HG02981 (cell line): ENCODE results near the gene FHOD3.
"Not testable (repeated sequence)": the region's sequence is repeated elsewhere in the genome, so short reads cannot be mapped to it uniquely, and the experiment has no call there.

ENCODE experiments used
- ATAC-seq: cut with Tn5 transposase; IDR thresholded peaks from one replicate; pipeline ENCODE4 v1.9.1; 2021; ENCODE audit warnings: mild to moderate bottlenecking, moderate library complexity; ENCODE audit not compliant: unreplicated experiment

Gene FHOD3

GRCh38 chr18:36719630-36720029, 422.1 kb downstream of the FHOD3 start:
- no peak for ATAC-seq

GRCh38 chr18:36721351-36721750, 423.8 kb downstream of the FHOD3 start:
- ATAC-seq = not testable (repeated sequence)

DNA sequence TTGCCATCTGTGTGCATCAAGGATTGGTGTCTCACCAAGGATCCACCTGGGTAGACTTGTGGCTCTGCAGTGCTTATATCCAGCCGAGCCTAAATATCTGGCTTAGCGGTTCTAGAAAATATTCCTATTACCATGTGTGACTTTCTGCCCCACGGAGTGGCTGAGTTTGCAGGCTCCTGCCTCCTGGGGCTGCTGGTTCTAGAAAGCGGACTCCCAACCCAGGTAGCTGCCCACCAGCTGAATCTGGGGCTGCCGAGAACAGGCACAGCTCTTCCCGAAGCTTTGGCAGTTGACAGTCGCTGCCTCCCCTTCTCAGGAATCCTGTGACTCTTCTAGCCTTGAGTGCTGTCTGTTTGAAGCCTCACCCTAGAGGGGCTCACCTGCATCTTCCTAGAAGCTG, 426.7 kb downstream of the FHOD3 start:
- ATAC-seq = no peak

DNA sequence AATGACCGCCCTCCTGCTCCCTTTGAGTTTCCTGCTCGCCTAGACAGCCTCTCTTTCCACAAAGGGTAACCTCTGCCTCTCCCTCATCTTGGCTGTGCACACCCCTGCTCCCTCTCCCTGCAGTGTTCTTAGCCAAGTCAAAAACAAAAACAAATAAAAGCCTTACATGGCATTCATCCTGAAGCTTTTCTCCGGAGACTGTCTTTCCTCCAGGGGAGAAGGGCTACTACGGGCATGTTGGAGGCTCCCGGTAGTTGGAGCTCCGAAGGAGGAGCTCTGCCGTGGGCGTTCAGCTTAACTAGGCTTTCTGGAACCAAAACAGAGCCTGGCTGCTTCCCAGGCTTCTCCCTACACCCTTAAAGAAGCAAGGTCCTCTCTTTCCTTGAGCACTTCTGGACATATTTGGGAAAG, 427.1 kb downstream of the FHOD3 start:
- ATAC-seq = no peak

DNA sequence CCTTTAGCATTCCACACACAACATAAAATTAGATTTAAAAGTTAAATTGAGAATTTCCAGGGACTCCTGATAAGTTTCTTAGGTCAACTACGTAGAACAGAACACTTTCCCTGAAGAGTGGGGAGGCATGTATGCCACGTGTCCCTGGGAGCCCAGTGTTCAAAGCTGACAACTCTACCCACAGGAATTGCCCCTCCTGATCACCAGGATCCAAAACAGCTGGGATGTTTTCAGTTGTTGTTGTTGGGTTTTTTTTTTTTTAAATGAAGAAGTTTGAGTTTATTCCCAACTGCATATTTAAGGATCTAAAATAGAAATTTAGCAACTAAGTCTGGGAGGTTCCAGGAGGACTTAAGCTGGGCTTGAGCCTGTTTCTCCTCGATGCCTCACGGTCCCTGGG, 430.8 kb downstream of the FHOD3 start:
- no peak for ATAC-seq

- no peak for ATAC-seq
Observed at GRCh38 chr18:36729197-36729596, 431.7 kb downstream of the FHOD3 start.

DNA sequence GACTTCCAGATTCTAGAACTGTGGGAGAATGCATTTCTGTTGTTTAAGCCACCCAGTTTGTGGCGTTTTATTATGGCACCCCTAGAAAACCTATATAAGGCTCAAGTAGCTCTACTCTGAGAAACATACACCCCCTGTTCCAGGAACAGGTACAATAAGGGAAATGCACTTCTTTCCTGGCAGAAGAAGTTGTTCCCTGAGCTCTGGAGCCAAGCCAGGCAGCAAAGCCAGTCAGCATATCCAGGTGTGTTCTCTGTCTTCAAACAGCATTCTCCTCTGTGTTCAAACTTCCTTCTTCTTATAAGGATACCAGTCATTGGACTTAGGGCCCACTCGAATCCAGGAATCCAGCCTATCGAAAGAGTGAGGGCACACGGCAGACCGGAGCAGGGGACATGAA, 434.8 kb downstream of the FHOD3 start:
- ATAC-seq = no peak

- no peak for ATAC-seq
Observed at GRCh38 chr18:36733150-36733549, 435.6 kb downstream of the FHOD3 start.

DNA sequence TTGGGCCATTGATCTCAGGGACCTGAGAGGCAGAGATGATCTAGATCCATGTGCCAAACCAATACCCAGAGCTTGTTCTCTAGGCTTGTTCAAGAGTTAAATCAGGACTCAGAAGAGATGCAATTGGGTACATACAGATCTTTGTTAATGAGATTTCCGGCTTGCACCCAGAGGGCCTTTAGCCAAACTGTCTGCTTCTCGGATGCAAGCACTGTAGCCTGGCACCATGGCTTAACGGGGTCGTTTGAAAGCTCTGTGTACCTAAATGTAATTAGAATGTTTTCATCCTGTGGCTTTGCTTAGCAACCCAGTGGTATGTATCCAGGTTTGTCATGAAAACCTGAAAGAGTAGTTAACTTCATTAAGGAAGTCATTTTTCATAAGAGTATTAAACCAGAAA, 437.1 kb downstream of the FHOD3 start:
- no peak for ATAC-seq

- ATAC-seq = no peak
Observed at GRCh38 chr18:36735130-36735529, 437.6 kb downstream of the FHOD3 start.

- ATAC-seq = no peak
Observed at GRCh38 chr18:36736094-36736493, 438.6 kb downstream of the FHOD3 start.

- ATAC-seq = no peak
Observed at GRCh38 chr18:36737316-36737715, 439.8 kb downstream of the FHOD3 start.

DNA sequence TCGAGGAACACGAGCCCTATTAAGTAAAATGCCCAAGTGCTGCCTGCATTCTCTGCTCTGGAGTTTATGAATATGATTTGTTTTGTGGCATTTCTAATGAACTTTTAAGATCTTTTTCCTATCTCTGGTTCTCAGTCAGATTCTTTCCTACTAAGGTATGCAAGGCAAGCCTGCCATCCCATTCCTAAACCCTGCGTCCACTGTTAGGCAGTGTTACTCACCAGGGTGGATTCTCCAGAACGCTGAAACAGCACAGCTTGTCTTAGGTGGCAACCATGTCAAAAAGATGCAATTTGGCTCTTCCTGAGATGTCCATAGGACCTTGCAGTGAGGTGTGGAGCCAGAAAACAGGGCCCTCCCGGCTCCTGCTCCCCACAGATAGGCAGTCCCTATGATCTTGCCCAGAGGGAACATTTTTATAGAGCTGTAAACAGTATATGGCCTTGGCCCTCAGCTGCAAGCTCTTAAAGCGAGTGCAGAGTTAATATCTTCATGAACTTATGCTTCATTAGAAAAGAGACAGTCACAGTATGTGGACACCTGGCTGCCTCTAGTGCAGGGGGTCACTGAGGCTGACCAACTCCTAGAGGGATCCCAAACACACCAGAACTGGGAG, 446.9 kb downstream of the FHOD3 start:
- ATAC-seq = no peak

- no peak for ATAC-seq
Observed at GRCh38 chr18:36745219-36745975, 447.9 kb downstream of the FHOD3 start.

DNA sequence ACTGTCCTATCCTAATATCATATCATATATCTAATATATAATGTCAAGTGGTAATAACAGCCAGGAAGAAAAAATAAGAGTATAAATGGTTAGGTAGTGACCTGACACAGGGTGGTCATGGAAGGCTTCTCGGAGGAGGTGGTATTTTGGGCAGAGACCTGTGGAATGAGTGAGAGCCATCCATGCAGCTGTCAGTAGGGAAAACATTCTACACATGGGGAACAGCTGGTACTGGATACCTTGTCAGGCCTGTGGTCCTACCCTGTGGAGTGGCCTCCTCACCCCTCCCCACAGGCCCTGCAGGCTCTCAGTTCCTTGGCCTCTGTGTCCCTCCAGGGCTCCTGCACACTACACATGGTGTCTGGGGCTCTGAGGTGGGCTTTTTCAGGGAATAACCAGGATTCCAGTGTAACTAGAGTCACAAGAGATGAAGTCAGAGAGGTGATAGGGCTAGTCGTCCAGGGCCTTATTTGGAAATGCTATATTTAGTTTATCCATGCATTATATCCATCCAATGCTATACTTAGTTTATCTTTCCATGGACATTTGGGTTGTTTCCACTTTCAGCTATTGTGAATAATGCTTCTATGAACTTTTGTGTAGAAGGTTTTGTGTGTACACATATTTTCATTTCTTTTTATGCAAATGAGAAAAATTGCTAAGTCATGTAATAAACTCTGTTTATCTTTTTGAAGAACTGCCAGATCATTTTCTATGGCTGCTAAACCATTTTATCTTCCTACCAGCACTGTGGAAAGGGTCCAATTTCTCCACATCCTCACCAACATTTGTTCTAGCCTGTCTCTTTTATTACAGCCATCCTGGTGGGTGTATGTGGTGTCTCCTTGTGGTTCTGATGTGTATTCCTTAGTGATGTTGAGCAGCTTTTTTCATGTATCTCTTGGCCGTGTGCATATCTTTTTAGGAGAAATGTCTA, 455.7 kb downstream of the FHOD3 start:
- ATAC-seq = no peak

- ATAC-seq = no peak
Observed at GRCh38 chr18:36756242-36756641, 458.7 kb downstream of the FHOD3 start.

DNA sequence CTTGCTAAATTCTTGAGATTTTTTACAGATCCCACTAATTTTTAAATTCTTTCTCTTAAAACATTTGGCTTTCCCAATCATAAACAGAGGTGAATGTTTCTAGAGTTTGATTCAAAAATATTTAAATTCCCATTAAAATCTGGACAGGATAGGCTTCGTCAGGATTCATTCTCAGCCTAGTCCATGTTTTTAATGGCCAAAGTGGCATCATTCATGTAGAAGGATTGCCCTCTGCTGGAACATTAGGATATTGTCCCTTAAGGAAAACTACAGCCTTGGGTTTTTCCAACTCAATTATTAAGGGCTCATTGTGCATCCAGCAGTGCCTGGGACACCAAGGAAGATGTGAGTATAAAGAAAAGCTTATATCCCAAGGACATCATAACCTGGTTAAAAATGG, 459.6 kb downstream of the FHOD3 start:
- ATAC-seq = no peak

GRCh38 chr18:36757991-36758390, 460.5 kb downstream of the FHOD3 start:
- ATAC-seq = no peak

DNA sequence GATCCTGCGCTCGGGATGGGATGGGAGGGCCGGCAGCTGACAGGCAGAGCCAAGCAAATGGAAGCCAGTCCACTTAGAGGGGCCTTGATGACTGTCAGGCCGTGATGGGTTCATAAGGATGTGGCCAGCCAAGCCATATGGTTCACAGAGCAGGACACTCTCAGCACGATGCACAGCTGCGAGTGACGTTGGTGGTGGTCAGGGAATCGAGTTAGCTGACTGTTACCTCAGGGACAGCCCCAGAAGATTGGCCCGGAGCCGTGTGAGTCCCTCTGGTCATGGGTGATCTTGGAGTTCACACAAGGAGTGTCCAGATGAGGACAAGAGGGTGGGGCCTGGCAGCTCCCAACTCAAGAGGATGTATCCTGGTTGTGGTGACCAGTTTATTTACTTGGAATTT, 461.1 kb downstream of the FHOD3 start:
- ATAC-seq = no peak

DNA sequence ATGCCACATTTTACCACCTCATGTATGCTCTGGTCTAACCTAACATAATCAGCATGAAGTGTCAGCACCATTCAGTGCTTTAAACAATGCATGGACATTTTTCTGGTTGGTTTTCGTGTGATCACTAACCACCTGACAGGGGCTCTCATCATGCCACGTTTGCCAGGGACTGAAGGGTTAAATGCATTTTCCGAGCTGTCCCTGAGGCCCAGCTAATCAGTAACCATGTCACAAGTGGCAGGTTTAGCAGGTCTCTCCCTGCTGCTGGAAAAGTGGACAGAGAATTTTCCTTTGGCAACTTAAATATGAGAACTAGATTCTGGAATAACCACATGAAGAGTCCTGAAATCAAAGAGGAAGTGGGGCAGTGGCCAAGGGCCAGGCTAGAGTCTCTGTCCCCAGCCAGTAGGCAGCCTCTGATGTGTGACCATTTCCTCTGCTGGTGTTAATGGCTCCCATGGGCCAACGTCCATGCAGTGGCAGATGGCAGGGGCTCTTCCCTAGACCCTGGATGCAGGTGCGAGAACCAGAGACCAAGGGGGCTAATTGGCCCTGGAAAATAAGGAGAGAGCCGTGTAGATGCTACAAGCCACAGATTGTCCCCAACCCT, 461.8 kb downstream of the FHOD3 start:
- ATAC-seq = no peak

GRCh38 chr18:36760598-36760997, 463.1 kb downstream of the FHOD3 start:
- ATAC-seq = no peak
